Esophagus squamous epithelium (tissue), 5 donors: ENCODE measurements around the gene EVI5. TPM values are rescaled to one million over a fixed set of nuclear protein-coding genes. Genes with fewer than 3 reads are reported as not detected.
"Not testable (repeated sequence)": the region's sequence is repeated elsewhere in the genome, so short reads cannot be mapped to it uniquely, and the experiment has no call there.

ENCODE experiments used
- DNase-seq: peaks from one replicate; lab custom pipeline; 2025; lab: John Stamatoyannopoulos, UW
- H3K27ac ChIP-seq, 4 donors: fragments of 200-600 bp; sonication (generic); one replicate each; pipeline ENCODE4 v1.5.1; 2016 to 2019; ENCODE audit warnings: mild to moderate bottlenecking in 1 of 4
- H3K27me3 ChIP-seq, 4 donors: fragments of 200-600 bp; sonication (generic); 1 replicate in 3 of 4; 2 replicates in 1 of 4; pipeline versions ENCODE4 v1.5.1 to v1.6.0; 2017 to 2021; ENCODE audit warnings: antibody characterized with exemption in 1 of 4
- H3K36me3 ChIP-seq, 3 donors: fragments of 200-600 bp; sonication (generic); one replicate each; pipeline ENCODE4 v1.5.1; 2016 to 2019
- H3K4me1 ChIP-seq, 3 donors: fragments of 200-600 bp; sonication (generic); one replicate each; pipeline ENCODE4 v1.5.1; 2017 to 2019
- H3K4me3 ChIP-seq, 4 donors: fragments of 200-600 bp; sonication (generic); 1 replicate in 3 of 4; 2 replicates in 1 of 4; pipeline ENCODE4 v1.5.1; 2016 to 2019; ENCODE audit warnings: mild to moderate bottlenecking in 2 of 4, moderate library complexity in 1 of 4
- H3K9me3 ChIP-seq, 3 donors: fragments of 200-600 bp; sonication (generic); one replicate each; pipeline ENCODE4 v1.5.1; 2016 to 2019
- CTCF ChIP-seq, 6 experiments: fragments of 450-650 bp in 4 of 6; fragments of 200-600 bp in 2 of 6; sonication (generic) in 2 of 6; IDR thresholded peaks; one replicate each; pipeline ENCODE4 v1.5.1; 2016 to 2019; ENCODE audit warnings: antibody characterized with exemption in 6 of 6, mild to moderate bottlenecking in 4 of 6, moderate library complexity in 4 of 6
- POLR2A ChIP-seq, 4 donors: fragments of 450-650 bp; IDR thresholded peaks; one replicate each; pipeline ENCODE4 v1.6.1; 2017; ENCODE audit warnings: antibody characterized with exemption in 4 of 4, mild to moderate bottlenecking in 4 of 4, moderate library complexity in 3 of 4
- WGBS, 2 donors: methylation state at CpG; one replicate each; pipeline ENCODE4 v1.1.5; 2018; 5-methylcytosine and 5-hydroxymethylcytosine counted together
- intact Hi-C: fragments of 100-400 bp; cut with DNase I; formaldehyde crosslinking; loops from one replicate; pipeline ENCODE4 v1.15.0; 2022
- total RNA-seq, 4 donors: library from RNA; depleted of rRNA; stranded (reverse); fragments of >200 nt; gene quantifications; one replicate each; pipeline ENCODE4 v1.1.0, GENCODE V29; 2016
- donor health status: DM: yes; HTN: yes; CAD: no.

Gene EVI5
- total RNA-seq, 4 donors from 2014 or later, result 5.1 to 23.7 (median 9.0) TPM

- no peak for TF ChIP-seq POLR2A (IDR thresholded peaks at IDR 0.05)
- TF ChIP-seq CTCF (IDR thresholded peaks at IDR 0.05), result no peak
- H3K36me3 ChIP-seq, result no peaks in the 10 kb centered on the region
- DNase-seq, result no peak
- H3K4me3 ChIP-seq, result no peak overlapping the region
- no peak overlapping the region for H3K27ac ChIP-seq
- H3K4me1 ChIP-seq, result peaks cover 0 to 3% (median 0%) of the 10 kb centered on the region in 3 donors
- H3K27me3 ChIP-seq, result no peaks in the 10 kb centered on the region
- no peaks in the 10 kb centered on the region for H3K9me3 ChIP-seq
- intact Hi-C loops, result no loop called here
- 63 to 65% methylated on average over 3 of the region's 3 CpGs for WGBS, 2 donors
Measured at GRCh38 chr1:92752719-92753118, 32.2 kb downstream of the EVI5 start.

DNA sequence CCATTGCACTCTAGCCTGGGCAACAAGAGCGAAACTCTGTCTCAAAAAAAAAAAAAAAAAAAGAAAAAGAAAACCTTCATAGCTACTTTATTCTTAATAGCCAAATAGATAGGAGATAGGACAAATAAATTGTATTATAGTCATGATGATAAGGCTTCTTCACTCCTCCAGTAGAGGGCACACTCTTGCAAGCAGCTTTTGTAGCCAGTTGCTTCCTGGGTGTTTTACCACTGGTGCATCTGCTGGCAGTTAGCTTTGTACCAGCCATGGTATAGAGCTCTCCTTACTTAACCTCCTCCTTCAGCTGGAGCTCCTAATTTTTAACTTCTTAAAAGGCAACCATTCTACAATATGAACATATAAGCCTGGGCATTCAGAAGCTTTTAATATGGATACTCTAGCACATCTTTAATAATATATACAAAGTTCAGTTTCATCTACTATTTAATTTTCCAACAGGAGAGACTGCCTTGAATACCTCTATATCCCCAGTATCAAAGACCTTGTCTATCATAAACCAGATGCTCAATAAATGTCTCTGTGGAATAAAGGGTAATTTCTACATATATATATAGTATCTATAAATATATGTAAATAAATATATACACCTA lies 35.8 kb downstream of the EVI5 start:
- H3K9me3 ChIP-seq, result no peaks in the 10 kb centered on the region
- no peaks in the 10 kb centered on the region for H3K27me3 ChIP-seq
- no peaks in the 10 kb centered on the region for H3K36me3 ChIP-seq
- H3K4me3 ChIP-seq, result no peak overlapping the region
- intact Hi-C loops, result no loop called here
- DNase-seq, result no peak
- H3K27ac ChIP-seq, result no peak overlapping the region
- 50 to 100% methylated on average over 1 of the region's 1 CpG for WGBS, 2 donors
- TF ChIP-seq CTCF (IDR thresholded peaks at IDR 0.05) (peak; percentile 45 to 68 (median 52)), POLR2A (IDR thresholded peaks at IDR 0.05) (no peak)
- no peaks in the 10 kb centered on the region for H3K4me1 ChIP-seq

GRCh38 chr1:92748138-92748537 lies 36.8 kb downstream of the EVI5 start:
- H3K27me3 ChIP-seq, result no peaks in the 10 kb centered on the region
- no peak for DNase-seq
- no peaks in the 10 kb centered on the region for H3K36me3 ChIP-seq
- TF ChIP-seq POLR2A (IDR thresholded peaks at IDR 0.05) (no peak), CTCF (IDR thresholded peaks at IDR 0.05) (no peak)
- intact Hi-C loops, result no loop called here
- H3K4me3 ChIP-seq, result no peak overlapping the region
- H3K9me3 ChIP-seq, result no peaks in the 10 kb centered on the region
- H3K4me1 ChIP-seq, result no peaks in the 10 kb centered on the region
- H3K27ac ChIP-seq, result no peak overlapping the region
- WGBS, 2 donors, result 77 to 80% methylated on average over 2 to 3 of the region's 3 CpGs

- Histone ChIP-seq H3K27ac (no peak overlapping the region), H3K9me3 (no peaks in the 10 kb centered on the region), H3K27me3 (no peaks in the 10 kb centered on the region), H3K36me3 (no peaks in the 10 kb centered on the region), H3K4me3 (no peak overlapping the region), H3K4me1 (no peaks in the 10 kb centered on the region)
- TF ChIP-seq POLR2A (IDR thresholded peaks at IDR 0.05), result no peak
- no peak for TF ChIP-seq CTCF (IDR thresholded peaks at IDR 0.05)
- intact Hi-C loops, result no loop called here
- no peak for DNase-seq
- 56 to 63% methylated on average over 1 of the region's 1 CpG for WGBS, 2 donors
Measured at GRCh38 chr1:92747735-92748134, 37.2 kb downstream of the EVI5 start.

DNA sequence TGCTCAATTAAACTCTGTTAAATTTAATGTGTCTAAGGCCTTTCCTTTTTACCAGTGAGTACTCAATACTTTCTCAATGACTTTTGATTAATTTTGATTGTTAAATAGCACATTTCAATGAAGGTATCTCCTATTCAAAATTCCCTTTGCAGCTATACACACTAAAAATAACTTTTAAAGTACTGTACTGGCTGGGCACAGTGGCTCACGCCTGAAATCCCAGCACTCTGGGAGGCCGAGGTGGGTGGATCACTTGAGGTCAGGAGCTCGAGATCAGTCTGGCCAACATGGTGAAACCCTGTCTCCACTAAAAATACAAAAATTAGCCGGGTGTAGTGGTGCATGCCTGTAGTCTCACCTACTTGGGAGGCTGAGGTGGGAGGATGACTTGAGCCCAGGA lies 38.7 kb downstream of the EVI5 start:
- H3K4me1 ChIP-seq, H3K36me3 ChIP-seq, H3K27ac ChIP-seq, intact Hi-C loops, DNase-seq, H3K9me3 ChIP-seq, H3K27me3 ChIP-seq, H3K4me3 ChIP-seq: not testable (repeated sequence)
- 83 to 92% methylated on average over 3 to 4 of the region's 4 CpGs for WGBS, 2 donors

- Histone ChIP-seq H3K4me1 (no peaks in the 10 kb centered on the region), H3K4me3 (no peak overlapping the region), H3K36me3 (no peaks in the 10 kb centered on the region), H3K27ac (no peak overlapping the region), H3K27me3 (no peaks in the 10 kb centered on the region), H3K9me3 (no peaks in the 10 kb centered on the region)
- no peak for DNase-seq
- TF ChIP-seq CTCF (IDR thresholded peaks at IDR 0.05) (no peak), POLR2A (IDR thresholded peaks at IDR 0.05) (no peak)
- intact Hi-C loops, result no loop called here
- 70 to 86% methylated on average over 5 to 8 of the region's 8 CpGs for WGBS, 2 donors
Measured at GRCh38 chr1:92743221-92743620, 41.7 kb downstream of the EVI5 start.
